Prostate gland (tissue), 2 donors: Measurements from ENCODE around the gene TNFRSF14.

Experiments
- POLR2A ChIP-seq: fragments of 450-650 bp; IDR thresholded peaks from one replicate; pipeline ENCODE4 v1.6.1; 2016; ENCODE audit warnings: antibody characterized with exemption, mild to moderate bottlenecking
- TF ChIP-seq, protein P1 (sequence below), 4 experiments: fragments of 200-600 bp in 2 of 4; fragments of 450-650 bp in 2 of 4; sonication (generic) in 2 of 4; IDR thresholded peaks; 1 replicate in 3 of 4; 2 replicates in 1 of 4; pipeline ENCODE4 v1.5.1; 2016 to 2019; ENCODE audit warnings: antibody characterized with exemption in 4 of 4, mild to moderate bottlenecking in 2 of 4, moderate library complexity in 2 of 4

DNA sequence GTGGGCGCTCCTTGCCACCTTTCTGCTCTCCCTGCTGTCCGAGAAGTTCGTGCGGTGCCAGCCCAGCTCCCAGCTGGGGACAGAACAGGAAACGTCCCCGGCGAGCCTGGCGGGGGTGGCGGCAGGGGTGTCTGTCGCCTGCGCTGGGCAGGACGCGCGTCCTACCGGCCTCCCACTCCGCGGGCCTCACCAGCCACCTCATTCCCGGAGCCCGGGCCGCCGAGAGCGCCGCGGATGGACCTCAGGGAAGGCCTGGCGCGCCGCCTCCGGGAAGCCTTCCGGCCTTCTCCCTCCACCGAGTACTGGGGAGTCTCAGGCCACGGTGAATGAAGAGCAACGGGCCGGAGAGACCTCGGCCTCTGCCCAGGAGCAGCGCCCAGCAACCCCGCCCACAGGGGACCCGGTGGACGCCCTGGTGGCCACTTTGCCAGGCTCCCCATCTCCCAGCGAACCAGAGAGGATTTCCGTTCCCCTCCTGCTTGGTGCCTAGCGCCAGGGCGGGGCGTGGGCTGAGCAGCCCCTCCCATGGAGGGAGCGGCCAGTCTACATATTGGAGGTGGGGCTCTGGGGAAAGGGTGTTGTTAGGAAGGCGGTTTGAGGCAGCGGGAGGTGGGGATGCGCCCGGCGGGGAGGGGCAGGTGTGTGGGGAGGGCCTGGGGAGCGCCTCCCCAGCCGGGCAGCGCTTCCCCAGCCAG, 9.5 kb upstream of the TNFRSF14 start:
- peak; percentile 73 for TF ChIP-seq POLR2A
- TF ChIP-seq, protein P1, sequence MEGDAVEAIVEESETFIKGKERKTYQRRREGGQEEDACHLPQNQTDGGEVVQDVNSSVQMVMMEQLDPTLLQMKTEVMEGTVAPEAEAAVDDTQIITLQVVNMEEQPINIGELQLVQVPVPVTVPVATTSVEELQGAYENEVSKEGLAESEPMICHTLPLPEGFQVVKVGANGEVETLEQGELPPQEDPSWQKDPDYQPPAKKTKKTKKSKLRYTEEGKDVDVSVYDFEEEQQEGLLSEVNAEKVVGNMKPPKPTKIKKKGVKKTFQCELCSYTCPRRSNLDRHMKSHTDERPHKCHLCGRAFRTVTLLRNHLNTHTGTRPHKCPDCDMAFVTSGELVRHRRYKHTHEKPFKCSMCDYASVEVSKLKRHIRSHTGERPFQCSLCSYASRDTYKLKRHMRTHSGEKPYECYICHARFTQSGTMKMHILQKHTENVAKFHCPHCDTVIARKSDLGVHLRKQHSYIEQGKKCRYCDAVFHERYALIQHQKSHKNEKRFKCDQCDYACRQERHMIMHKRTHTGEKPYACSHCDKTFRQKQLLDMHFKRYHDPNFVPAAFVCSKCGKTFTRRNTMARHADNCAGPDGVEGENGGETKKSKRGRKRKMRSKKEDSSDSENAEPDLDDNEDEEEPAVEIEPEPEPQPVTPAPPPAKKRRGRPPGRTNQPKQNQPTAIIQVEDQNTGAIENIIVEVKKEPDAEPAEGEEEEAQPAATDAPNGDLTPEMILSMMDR (IDR thresholded peaks at IDR 0.05), result peak in 2 of 4 experiments; percentile 43 to 48
